NAMALWA (cell line): ENCODE results near the gene CEBPA.

Source experiments
- DNase-seq: peaks from one replicate; pipeline ENCODE4 v3.0.0-alpha.2; 2015; ENCODE audit warnings: low spot score

CEBPA gene

GRCh38 chr19:33271246-33272021, 30.9 kb downstream of the CEBPA start:
- DNase-seq = no peak

GRCh38 chr19:33270769-33271168, 31.6 kb downstream of the CEBPA start:
- DNase-seq = no peak

GRCh38 chr19:33269016-33269415, 33.3 kb downstream of the CEBPA start:
- DNase-seq = no peak

- DNase-seq = no peak
Measured at GRCh38 chr19:33268162-33268991, 34.0 kb downstream of the CEBPA start.

- DNase-seq = no peak
Measured at GRCh38 chr19:33267706-33268105, 34.6 kb downstream of the CEBPA start.

- no peak for DNase-seq
Measured at GRCh38 chr19:33266974-33267484, 35.3 kb downstream of the CEBPA start.

- no peak for DNase-seq
Measured at GRCh38 chr19:33264881-33265445, 37.4 kb downstream of the CEBPA start.

- no peak for DNase-seq
Measured at GRCh38 chr19:33263325-33264023, 38.9 kb downstream of the CEBPA start.

GRCh38 chr19:33261511-33262189, 40.7 kb downstream of the CEBPA start:
- no peak for DNase-seq

- no peak for DNase-seq
Measured at GRCh38 chr19:33260628-33261418, 41.5 kb downstream of the CEBPA start.

- DNase-seq = no peak
Measured at GRCh38 chr19:33259539-33259938, 42.8 kb downstream of the CEBPA start.

GRCh38 chr19:33257828-33258227, 44.5 kb downstream of the CEBPA start:
- DNase-seq = no peak

GRCh38 chr19:33256261-33256660, 46.1 kb downstream of the CEBPA start:
- no peak for DNase-seq

- DNase-seq = no peak
Measured at GRCh38 chr19:33255781-33256180, 46.6 kb downstream of the CEBPA start.

GRCh38 chr19:33254245-33254824, 48.0 kb downstream of the CEBPA start:
- DNase-seq = no peak

- DNase-seq = no peak
Measured at GRCh38 chr19:33252971-33253370, 49.4 kb downstream of the CEBPA start.

GRCh38 chr19:33252418-33252962, 49.8 kb downstream of the CEBPA start:
- DNase-seq = no peak

GRCh38 chr19:33251526-33252090, 50.7 kb downstream of the CEBPA start:
- DNase-seq = no peak

- DNase-seq = no peak
Measured at GRCh38 chr19:33251076-33251475, 51.3 kb downstream of the CEBPA start.

- DNase-seq = no peak
Measured at GRCh38 chr19:33250500-33250899, 51.8 kb downstream of the CEBPA start.
